GM19043 (cell line): ENCODE results near the gene CAVIN2.
A peak's percentile ranks its signal among the peaks of the same experiment; 100 is the strongest.

Experiments used
- ATAC-seq: cut with Tn5 transposase; IDR thresholded peaks from one replicate; pipeline ENCODE4 v1.9.1; 2021; ENCODE audit warnings: low read depth; ENCODE audit not compliant: unreplicated experiment

The CAVIN2 gene

GRCh38 chr2:191845248-191845715, 1.6 kb downstream of the CAVIN2 start:
- no peak for ATAC-seq

DNA sequence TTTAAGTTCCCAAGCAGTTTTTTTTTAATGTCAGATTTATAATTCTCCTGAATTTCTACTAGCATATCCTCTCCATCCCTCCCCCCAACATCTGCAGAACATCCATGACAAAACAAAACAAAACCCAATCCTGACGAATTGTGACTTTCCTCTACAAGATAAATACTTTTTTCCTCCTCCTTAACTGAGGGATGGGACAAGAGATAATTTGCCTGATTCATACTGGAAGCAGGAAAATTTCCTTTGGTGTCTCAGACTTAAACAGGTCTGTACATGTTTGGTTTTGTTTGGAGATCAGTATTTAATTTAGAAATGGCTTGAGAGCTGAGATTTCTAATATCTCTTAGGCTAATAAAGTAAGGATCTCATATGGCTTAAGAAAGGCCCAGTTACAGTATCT, 2.2 kb downstream of the CAVIN2 start:
- no peak for ATAC-seq

- ATAC-seq: no peak
These were observed 6.0 kb downstream of the CAVIN2 start for GRCh38 chr2:191840921-191841320.

DNA sequence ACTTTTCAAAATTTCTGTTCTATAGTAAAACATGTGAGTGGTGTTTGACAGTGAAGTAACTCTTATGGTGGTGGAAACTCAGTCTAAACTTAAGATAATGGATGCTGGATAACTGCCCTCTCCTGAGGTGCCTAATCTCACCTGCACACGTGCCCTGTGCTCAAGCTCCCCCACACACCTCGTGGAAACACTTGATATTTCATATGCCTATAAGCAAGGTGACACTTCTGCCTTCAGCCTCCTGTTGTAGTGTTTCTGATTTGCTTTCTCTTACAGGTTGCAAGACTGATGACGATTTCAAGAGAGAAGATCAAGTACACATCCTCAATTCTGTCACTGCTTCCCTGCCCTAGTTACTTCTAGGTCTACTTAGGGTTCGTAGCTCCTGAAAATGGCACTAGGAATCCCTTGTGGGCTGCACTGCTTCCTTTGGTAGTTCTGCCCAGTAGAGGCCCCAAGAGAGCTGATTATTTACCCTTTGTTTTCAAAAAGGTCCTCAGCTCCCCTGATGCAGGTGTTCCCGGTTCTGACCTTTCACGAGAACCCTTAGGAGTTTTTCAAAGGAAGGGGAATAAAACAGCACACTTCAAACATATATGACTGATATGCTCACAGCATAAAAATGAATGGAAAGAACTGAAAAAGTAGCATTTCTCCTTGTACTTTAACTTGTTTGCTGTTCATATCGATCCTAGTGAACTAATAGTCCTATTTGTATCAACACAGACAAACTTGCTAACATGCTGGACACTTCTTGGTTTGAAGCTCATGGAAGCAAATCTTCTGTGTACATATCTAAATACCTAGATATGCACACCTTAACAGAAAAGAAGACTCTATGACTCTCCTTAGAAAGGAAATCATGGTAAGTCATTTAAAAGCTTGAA, 6.7 kb downstream of the CAVIN2 start:
- ATAC-seq: no peak

DNA sequence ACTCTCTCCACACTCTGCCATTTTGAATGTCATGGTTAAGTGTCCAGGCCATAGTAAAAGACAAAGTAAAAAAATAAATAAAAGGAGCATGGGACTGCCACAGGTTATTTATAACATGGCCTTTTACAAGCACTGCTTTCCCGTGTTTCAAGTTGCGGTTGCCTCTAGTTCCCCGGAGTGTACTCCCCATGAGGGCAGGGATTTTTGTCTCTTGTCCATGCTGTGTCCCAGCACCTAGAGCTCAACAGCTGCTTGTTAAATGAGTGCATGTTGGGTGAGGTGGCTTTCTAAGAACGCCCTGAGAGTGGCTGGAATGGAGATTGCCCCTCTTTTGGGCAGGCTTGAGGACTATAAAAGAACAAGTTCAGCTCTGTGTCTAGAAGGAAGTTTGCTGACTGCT, 8.4 kb downstream of the CAVIN2 start:
- ATAC-seq: no peak

- ATAC-seq: no peak
These were observed 9.8 kb downstream of the CAVIN2 start for GRCh38 chr2:191836853-191837769.

GRCh38 chr2:191836471-191836852, 10.4 kb downstream of the CAVIN2 start:
- ATAC-seq: no peak

- ATAC-seq: no peak
These were observed 11.1 kb downstream of the CAVIN2 start for GRCh38 chr2:191835539-191836350.

- ATAC-seq: no peak
These were observed 11.8 kb downstream of the CAVIN2 start for GRCh38 chr2:191835100-191835499.

GRCh38 chr2:191833356-191833755, 13.5 kb downstream of the CAVIN2 start:
- no peak for ATAC-seq

DNA sequence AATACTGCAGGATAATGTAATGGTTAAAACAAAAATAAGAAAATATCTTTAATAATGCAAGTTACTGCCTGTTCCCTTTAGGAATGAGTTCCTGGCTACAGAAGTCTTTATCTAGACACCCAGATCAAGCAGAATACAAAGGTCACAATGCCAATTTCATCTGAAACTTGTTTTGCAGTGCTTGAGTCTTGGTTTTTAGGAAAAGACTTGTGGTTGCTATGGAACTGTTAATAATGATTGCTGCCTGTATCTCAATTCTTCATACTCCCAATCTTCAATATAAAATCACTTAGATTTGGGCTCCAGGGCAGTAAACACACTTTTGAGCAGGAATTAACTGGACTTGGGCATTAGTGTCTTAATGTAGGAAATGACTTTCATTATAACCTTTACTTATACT, 14.2 kb downstream of the CAVIN2 start:
- ATAC-seq: no peak

DNA sequence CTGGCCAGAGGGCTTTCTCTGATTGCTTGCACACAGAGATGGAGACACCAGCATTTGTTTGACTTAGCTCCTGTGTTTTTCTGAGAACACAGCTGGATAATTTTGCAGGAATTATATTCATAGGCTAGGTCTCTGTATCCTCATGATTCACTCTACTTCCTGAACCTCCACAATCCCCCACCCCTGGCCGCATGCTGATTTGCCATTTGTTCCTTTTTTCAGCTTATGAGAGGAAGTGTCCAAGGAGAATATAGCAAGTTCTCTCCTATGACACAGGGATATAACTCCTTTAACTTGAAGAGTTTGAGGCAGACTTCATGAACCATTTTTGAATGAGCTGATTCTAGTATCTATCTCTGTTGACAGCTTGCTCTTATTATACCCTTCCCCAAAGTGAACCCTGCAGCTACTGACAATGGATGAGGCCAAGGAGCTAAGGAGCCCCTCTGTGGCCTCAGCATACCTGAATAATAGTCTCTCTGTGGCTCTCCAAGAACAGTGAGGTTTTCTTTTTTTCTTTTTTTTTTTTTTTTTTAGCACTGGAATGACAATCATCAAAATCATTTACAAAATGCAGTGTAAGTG, 15.4 kb downstream of the CAVIN2 start:
- ATAC-seq: no peak

GRCh38 chr2:191824398-191824797, 22.5 kb downstream of the CAVIN2 start:
- ATAC-seq: no peak

- ATAC-seq: no peak
These were observed 25.8 kb downstream of the CAVIN2 start for GRCh38 chr2:191821078-191821477.

- no peak for ATAC-seq
These were observed 28.1 kb downstream of the CAVIN2 start for GRCh38 chr2:191818725-191819350.

DNA sequence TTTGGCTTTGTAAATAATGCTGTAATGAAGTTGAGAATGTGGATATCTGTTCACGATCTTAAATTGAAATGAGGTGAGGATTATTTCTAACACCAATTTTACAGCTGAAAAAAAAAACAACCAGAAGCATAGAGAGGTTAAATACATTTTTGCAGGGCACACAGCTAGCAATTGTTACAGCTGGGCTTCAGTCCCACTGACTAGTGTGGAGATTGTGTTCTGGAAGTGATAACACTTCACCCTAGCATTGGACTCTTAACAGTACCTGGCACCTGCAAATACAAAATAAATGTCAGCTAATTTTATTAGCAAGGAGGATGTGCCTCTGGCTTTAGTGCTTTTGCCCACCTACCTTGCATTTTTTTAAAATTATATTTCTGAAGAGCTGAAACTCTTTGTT, 28.8 kb downstream of the CAVIN2 start:
- ATAC-seq: no peak

DNA sequence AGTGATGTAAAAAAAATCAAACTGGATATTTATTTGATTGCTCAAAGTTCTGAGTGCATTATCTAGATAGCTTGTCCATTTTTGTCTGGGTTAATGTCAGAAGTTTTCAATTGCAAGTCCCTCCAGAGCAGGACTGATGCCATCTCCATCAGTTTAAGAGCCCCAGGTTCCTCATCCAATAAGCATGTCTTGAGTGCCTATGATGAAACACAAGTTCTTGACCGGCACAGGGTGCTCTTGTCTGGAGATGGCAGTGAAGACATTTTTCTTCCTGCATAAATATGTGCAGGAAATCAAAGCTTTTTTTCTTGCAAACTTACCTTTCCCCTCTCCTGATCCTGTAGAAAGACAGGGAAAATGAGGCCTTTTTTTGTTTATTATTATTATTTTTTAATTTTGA, 31.9 kb downstream of the CAVIN2 start:
- ATAC-seq: no peak

DNA sequence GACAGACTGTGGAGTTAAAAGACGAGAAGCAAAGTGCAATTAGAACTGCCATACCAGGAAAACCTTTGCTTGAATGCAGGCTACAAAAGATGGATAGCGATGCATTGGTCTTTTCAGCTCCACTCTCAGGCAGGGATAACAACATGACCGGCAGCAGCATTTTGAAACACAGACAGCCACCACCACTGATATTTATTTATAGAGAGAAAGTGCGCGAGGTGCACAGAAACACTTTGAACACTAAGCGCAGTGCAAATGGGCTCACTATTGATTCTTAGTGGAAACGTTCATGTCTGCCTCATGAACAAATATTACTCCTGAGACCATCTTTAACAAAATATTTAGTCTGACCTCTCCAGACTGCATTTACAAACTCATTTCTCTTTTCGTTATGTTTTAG, 32.9 kb downstream of the CAVIN2 start:
- no peak for ATAC-seq

GRCh38 chr2:191811807-191812602, 34.9 kb downstream of the CAVIN2 start:
- peak; percentile 85 for ATAC-seq
